ENCODE measurements around the gene GALNT18.

Gene GALNT18

DNA sequence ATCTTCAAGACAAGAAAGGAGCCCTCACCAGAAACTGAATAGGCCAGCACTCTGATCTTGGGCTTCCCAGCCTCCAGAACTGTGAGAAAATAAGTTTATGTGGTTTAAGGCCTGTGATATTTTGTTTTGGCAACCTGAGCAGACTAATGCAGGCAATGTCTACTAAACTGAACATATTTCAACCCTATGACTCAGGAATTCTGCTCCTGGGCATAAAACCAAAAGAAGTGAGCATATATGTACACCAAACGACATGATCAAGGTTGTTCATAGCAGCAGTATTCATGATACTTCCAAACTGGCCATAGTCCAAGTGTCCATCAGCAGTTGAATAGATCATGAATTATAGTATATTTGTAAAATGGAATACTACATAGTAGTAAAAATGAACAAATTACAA lies 297.7 kb downstream of the GALNT18 start:
- CTCF ChIA-PET: no interaction called here
- DNase-seq (ENCODE audit: extremely low spot score): no peak
- TF ChIP-seq, protein P1, sequence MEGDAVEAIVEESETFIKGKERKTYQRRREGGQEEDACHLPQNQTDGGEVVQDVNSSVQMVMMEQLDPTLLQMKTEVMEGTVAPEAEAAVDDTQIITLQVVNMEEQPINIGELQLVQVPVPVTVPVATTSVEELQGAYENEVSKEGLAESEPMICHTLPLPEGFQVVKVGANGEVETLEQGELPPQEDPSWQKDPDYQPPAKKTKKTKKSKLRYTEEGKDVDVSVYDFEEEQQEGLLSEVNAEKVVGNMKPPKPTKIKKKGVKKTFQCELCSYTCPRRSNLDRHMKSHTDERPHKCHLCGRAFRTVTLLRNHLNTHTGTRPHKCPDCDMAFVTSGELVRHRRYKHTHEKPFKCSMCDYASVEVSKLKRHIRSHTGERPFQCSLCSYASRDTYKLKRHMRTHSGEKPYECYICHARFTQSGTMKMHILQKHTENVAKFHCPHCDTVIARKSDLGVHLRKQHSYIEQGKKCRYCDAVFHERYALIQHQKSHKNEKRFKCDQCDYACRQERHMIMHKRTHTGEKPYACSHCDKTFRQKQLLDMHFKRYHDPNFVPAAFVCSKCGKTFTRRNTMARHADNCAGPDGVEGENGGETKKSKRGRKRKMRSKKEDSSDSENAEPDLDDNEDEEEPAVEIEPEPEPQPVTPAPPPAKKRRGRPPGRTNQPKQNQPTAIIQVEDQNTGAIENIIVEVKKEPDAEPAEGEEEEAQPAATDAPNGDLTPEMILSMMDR (IDR thresholded peaks at IDR 0.05; ENCODE audit: control extremely low read depth, extremely low read depth, low read depth, missing control alignments): no peak
- POLR2A ChIA-PET: no interaction called here

DNA sequence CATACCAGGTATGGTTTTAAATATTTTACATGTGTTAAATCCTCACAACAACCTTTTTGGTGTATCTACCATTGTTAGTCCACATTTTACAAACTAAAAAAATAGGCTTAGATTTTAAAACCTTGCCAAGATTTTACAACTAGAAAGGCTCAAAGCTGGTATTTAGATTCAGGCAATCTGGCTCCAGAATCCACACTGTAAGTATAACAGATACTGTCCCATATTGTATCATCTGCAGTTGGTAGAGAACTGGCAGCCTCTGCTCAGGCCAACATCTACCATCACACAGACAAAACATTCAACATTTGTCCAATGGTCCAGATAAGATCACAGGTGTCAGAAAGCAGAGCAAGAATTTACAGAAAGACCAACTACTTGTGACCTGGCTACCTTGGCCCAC lies 299.7 kb downstream of the GALNT18 start:
- ChIA-PET POLR2A (no interaction called here), CTCF (no interaction called here)
- no peak for DNase-seq (ENCODE audit: extremely low spot score)
- TF ChIP-seq, protein P1 (IDR thresholded peaks at IDR 0.05; ENCODE audit: control extremely low read depth, extremely low read depth, low read depth, missing control alignments): no peak

DNA sequence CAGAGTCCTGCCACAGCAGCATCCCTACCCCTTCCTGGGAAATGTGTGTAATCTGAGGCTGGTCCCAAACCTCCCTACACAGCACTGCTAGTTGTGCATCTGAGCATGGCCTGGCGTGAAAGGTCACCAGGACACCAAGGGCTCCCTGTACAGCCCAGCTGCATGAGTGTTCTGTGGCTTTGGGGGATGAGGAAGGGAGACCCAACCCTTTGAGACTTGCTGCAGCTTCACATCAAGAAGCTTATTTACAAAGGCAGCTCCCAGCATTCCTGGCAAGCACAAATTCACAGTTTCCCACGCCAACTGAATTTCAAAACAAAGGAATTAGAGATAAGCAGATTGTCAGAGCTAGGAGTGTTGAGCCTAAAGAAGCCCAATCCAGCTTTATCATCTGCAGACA lies 301.0 kb downstream of the GALNT18 start:
- POLR2A ChIA-PET: no interaction called here
- CTCF ChIA-PET: no interaction called here
- DNase-seq (ENCODE audit: extremely low spot score): no peak
- TF ChIP-seq, protein P1 (IDR thresholded peaks at IDR 0.05; ENCODE audit: control extremely low read depth, extremely low read depth, low read depth, missing control alignments): no peak

DNA sequence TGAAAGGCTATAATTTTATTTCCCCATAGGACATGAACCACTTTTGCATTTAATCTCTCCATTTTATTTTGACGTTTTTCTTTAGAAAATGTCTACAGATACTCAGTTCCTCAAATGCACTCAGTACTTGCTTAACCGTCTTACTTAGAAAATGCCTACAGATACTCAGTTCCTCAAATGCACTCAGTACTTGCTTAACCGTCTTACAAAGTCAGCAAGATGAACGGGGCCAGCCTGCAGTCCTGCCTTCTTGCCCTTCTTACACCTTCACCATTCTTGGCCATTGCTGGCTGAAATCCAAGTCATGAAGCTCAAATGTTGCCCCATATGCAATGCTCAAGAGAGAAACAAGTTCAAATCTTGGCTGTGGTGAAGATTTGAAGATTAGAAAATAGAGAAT lies 302.8 kb downstream of the GALNT18 start:
- ChIA-PET CTCF (interaction anchor here (1.0 to 1.4 kb wide), 2 partner anchors 10 to 32 kb away, joined by 3 read pairs; no protein-coding TSS in a partner anchor), POLR2A (no interaction called here)
- TF ChIP-seq, protein P1 (IDR thresholded peaks at IDR 0.05; ENCODE audit: control extremely low read depth, extremely low read depth, low read depth, missing control alignments): no peak
- no peak for DNase-seq (ENCODE audit: extremely low spot score)

DNA sequence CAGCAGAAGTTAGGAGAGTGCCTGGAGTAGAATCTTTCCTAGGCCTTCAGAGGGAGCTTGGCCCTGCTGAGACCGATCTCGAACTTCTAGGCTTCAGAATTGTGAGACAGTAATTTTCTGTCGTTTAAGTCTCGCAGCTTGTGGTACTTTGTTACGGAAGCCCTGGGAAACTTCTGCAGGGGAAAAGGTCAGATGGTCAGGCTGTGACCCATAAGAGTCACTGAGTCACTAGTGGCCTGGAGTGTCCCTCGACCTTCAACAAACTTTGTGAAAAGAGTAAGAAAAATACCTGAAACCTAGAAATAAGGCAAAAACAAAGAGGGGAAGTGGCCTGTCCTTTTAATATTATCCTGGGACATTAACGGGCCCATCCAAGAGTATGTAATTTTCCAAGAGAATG lies 303.3 kb downstream of the GALNT18 start:
- TF ChIP-seq, protein P1 (IDR thresholded peaks at IDR 0.05; ENCODE audit: control extremely low read depth, extremely low read depth, low read depth, missing control alignments): no peak
- ChIA-PET CTCF (interaction anchor here (1.0 kb wide), 1 partner anchor 9 kb away, joined by 3 read pairs; no protein-coding TSS in a partner anchor), POLR2A (no interaction called here)
- DNase-seq (ENCODE audit: extremely low spot score): no peak

DNA sequence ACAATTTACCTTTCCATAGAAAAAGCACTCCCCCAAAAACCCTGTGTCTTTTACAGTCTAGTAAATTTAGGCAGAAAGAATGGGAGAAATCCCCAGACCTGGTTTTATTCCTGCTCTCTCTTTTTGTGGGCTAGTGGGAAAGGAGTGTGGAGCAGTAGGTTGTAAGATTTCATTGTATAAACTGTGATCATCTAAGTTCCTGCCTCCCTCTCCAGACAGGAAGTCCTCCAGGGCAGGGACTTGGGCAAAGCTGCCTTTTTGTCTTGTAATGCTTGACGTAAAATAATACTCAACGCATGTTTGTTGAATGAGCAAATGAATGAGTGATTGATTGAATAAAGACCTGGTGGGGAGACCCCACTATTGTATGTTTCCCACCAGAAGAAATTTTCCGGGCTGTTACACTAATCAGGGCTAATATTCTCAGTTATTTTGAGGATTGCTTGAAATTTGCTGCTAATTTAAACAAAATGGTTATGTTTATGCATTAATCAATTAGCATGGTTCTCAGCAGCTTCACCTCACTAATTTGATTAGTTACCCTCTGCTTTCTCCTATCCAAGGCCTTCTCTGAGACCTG lies 305.1 kb downstream of the GALNT18 start:
- TF ChIP-seq, protein P1 (IDR thresholded peaks at IDR 0.05; ENCODE audit: control extremely low read depth, extremely low read depth, low read depth, missing control alignments): no peak
- ChIA-PET POLR2A (no interaction called here), CTCF (no interaction called here)
- DNase-seq (ENCODE audit: extremely low spot score): no peak
